ENCODE results near the gene TNS4.

TNS4 gene

GRCh38 chr17:40496634-40497420 is 4.6 kb downstream of the TNS4 start:
- FAIRE-seq = peak; percentile 9

DNA sequence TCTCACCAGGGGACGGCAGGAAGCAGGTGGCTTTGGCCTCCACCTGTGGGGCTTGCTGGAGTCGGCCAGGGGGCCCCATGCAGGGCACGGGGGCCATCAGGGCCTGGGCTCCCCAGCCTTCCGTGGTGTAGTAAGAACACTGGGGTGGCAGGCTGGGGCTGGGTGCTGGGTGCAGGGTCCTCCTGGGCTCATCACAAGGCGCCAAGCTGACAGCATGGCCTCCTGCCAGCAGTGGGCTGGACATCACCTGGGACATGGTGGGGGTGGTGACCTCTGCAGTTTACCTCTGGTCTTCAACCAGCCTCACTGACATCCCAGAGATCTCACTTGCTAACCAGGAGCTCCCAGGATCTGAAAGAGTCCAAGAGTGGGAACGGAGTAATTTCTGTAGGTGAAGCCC is 5.3 kb downstream of the TNS4 start:
- peak; percentile 65 for FAIRE-seq
- no peak for DNase-seq (ENCODE audit: low spot score)

More at GRCh38 chr17:40496634-40497420, 4.6 kb downstream of the TNS4 start:
- DNase-seq (ENCODE audit: low spot score) = no peak

DNA sequence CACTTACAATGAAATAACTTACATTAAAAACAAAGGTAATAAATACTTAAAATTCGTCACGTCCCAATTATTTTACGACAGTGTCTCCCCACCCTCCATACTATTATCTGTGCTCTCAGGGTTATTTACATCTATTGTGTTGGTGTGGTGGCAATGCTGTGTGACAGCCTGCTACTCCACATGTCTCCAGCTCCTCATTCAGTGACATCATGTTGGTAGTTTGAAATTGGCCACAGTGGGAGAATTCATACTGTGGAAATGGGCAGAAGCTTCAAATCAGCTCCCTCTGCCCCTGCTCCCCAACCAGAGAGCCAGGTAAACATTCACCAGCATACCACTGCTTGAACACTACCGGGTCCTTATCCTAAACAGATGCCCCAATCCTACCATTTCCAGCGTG is 6.3 kb downstream of the TNS4 start:
- no peak for DNase-seq (ENCODE audit: low spot score)
- no peak for FAIRE-seq

DNA sequence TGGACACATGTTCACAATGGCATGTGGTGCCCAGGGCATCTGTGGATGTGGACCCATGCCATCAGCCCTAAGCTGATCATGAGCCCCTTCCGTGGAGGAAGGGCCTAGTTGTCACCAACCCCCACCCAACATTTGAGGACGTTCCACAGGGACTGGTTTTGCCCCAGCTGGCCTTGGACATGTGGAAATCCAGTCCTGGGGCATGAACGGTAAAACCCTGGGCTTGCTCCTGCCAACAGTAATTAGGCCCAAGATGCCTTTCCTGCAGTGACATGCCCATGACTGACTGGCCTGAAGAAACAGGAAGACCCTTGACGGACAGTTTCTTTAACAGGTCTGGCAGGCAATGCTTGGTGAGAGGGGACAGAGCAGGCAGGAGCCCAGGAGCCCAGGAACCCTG is 7.7 kb downstream of the TNS4 start:
- FAIRE-seq (peak; percentile 61), DNase-seq (ENCODE audit: low spot score) (no peak)

- DNase-seq (ENCODE audit: low spot score) (no peak), FAIRE-seq (no peak)
These were observed 9.9 kb downstream of the TNS4 start for GRCh38 chr17:40491486-40491885.

DNA sequence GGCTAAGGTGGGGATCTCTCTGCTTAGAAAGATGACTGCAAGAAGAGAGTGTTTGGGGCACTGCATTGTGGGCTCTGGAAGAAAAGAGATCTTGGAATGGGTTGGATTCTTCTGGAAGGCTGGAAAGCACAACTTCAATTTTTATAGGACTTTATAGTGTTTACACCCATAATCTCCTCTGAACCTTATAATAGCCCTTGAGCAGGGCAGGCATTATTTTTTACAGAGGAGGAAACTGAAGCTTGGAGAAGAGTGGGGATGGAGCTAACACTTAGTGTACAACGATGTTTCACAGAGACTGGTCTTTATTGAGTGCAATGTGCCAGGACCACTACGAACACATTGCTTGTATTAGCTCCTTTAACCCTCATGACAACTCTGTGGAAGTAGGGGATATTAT is 10.4 kb downstream of the TNS4 start:
- FAIRE-seq = no peak

GRCh38 chr17:40490289-40490853 is 11.1 kb downstream of the TNS4 start:
- FAIRE-seq (no peak), DNase-seq (ENCODE audit: low spot score) (peak; percentile 51)

More for the DNA sequence above, 10.4 kb downstream of the TNS4 start:
- DNase-seq (ENCODE audit: low spot score) = no peak

- DNase-seq (ENCODE audit: low spot score) (no peak), FAIRE-seq (peak; percentile 79)
These were observed 13.9 kb downstream of the TNS4 start for GRCh38 chr17:40487371-40488020.

DNA sequence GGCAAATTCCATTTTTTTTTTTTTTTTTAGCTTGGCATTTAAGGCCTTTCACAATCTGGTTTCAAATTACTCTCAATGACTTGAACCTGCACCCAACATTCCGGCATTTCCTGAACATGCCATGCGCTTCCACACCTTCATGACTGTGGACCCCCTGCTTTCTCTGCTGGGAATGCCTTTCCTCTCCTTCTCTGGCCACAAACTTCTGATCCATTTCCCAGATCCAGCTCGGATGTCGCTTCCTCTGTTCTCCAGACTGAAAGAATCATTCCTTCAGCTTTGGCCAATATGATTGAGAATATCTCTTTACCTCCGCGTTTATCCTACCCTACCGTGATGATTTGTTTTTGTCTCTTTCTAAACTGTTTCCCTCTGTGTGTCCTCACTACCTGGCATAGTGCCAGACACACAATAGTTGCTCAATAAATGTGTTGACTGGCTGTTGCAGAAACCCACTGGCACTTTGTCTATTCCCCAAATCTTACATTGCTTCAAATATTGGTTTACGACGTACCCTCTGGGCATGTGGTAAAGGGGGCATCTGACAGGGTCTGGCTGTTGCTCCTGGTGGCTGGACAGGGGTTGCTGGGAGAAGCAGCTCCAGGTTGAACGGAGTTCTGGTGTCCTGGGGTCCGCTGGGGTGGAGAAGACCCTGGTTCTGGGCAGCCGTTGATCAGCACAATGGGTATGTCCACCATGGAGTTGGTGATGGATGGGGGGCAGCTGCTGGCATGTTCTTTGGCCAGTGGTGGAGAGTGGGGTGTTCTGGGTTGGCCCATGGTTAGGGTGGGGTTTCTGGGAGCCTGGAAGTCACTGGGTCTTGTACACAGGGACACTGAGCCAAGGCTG is 14.7 kb downstream of the TNS4 start:
- FAIRE-seq = peak; percentile 81
- DNase-seq (ENCODE audit: low spot score) = peak; percentile 56

DNA sequence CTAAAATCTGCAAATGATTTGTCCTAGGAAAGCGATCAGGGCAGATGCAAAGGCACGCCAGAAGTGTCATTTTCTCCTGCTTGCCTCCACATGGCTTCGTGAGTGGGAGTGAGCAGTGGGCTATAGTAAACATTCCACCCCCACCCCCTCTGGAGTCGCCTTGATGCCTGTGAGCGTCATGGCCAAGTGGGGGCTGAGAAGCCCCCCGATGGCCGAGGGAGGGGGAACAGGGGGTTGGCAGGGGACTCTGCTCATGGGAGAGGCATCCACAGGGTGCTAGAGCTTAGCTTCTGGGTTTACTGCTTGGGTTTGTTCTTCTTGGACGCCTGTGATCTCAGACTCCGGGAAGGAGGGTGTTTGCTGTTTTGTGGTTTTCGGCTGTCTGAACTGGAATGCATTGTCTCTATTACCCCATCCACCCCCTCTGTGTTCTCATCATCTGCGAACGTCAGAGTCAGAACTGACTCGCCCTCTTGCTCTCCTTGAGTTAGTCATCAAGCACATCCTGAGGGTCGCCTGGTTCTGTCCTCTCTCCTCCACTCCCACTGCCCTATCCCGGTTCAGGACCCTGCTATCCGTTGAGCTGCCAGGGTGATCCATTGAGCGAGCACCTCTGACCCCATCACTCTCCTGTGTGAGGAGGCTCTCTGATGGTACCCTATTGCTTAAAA is 15.4 kb downstream of the TNS4 start:
- FAIRE-seq = peak; percentile 94
- peak; percentile 93 for DNase-seq (ENCODE audit: low spot score)

DNA sequence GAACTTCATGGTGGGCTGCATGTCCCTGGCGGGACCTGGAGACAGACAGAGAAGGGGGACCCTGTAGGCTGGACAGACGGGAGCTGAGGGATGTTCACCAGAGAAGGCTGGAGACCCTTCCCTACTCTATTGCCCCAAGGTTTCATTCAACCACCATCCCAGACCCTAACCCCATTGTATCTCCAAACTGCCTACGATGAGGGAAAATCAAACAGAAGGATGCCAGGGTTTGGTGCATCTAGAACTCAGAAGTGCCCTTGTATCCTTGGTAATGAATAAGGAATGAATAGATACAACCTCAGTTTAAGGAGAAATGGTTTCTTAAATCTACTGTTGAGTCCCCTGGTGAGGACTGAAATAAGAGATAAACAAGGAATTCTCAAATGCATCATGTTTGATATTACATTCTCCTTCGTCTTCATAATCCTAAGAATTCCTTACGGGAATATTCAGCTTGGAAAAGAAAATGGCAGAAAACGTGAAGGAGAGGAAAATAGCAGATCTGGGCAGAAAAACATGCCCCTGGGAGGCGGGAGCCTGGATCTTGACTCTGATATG is 16.4 kb downstream of the TNS4 start:
- no peak for DNase-seq (ENCODE audit: low spot score)
- peak; percentile 35 for FAIRE-seq

- FAIRE-seq = no peak
- DNase-seq (ENCODE audit: low spot score) = no peak
These were observed 17.0 kb downstream of the TNS4 start for GRCh38 chr17:40484285-40484972.

- no peak for DNase-seq (ENCODE audit: low spot score)
- no peak for FAIRE-seq
These were observed 17.7 kb downstream of the TNS4 start for GRCh38 chr17:40483679-40484078.

GRCh38 chr17:40482722-40483121 is 18.7 kb downstream of the TNS4 start:
- no peak for DNase-seq (ENCODE audit: low spot score)
- FAIRE-seq = no peak

- no peak for DNase-seq (ENCODE audit: low spot score)
- FAIRE-seq = no peak
These were observed 20.3 kb downstream of the TNS4 start for GRCh38 chr17:40481106-40481505.

- DNase-seq (ENCODE audit: low spot score) (peak; percentile 38), FAIRE-seq (peak; percentile 74)
These were observed 20.9 kb downstream of the TNS4 start for GRCh38 chr17:40480501-40481003.

DNA sequence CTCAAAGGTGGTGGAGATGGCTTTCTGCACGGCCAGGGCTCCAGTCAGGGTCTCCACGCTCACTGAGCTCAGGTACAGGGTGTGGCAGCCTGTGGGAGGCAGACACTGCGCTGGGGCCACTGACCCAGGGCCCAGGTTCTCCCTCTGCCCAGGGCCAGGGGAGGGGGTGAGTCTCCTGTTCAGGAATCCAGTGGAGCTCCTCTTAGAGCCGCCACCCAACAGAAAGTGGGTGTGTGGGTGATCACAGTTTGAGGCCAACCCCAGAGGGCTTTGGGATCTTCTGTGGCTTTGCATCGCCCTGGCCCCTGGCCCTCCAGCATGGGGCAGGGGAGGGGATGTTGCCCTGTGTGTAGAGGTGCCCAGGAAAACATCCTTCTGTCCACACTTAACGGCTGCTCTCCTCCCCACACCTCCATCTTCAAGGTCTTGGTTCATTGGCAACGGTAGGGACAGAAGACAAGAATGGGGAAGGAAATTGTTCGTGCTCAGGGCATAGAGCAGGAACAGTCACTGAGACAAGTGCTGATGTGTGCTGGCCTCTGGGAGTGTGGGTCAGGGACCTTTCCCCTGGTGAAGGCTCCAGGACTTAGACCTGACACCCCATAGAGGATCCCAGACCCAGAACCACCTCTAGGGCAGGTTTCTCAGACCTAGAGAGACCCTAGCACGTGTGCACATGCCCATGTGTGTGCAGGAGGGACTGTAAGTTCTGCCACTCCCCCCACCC is 21.5 kb downstream of the TNS4 start:
- FAIRE-seq (peak; percentile 70), DNase-seq (ENCODE audit: low spot score) (no peak)

- no peak for DNase-seq (ENCODE audit: low spot score)
- FAIRE-seq = no peak
These were observed 22.9 kb downstream of the TNS4 start for GRCh38 chr17:40478486-40478885.

- DNase-seq (ENCODE audit: low spot score) (no peak), FAIRE-seq (no peak)
These were observed 23.6 kb downstream of the TNS4 start for GRCh38 chr17:40477796-40478195.
